Brain microvascular endothelial cell (primary cell): ENCODE measurements around the gene PPM1A.

ENCODE experiments used
- DNase-seq: peaks from one replicate; pipeline ENCODE4 v3.0.0-alpha.2; 2020
- H3K27ac ChIP-seq: fragments of 250-450 bp; sonication (Bioruptor Pico); 2 replicates; pipeline ENCODE4 v1.5.1; 2020; ENCODE audit warnings: mild to moderate bottlenecking, moderate library complexity
- H3K27me3 ChIP-seq: fragments of 250-450 bp; sonication (Bioruptor Pico); replicated peaks from 2 replicates; pipeline ENCODE4 v1.5.1; 2020; ENCODE audit warnings: mild to moderate bottlenecking
- H3K36me3 ChIP-seq: fragments of 250-450 bp; sonication (Bioruptor Pico); replicated peaks from 2 replicates; pipeline ENCODE4 v1.5.1; 2020; ENCODE audit warnings: mild to moderate bottlenecking
- H3K4me3 ChIP-seq: 2 replicates; pipeline ENCODE4 v1.5.1; 2011; ENCODE audit warnings: low read depth, mild to moderate bottlenecking, control low read depth, low read length, moderate library complexity
- CTCF ChIP-seq: IDR thresholded peaks from 2 replicates; pipeline ENCODE4 v1.5.1; 2011; ENCODE audit warnings: low read depth, mild to moderate bottlenecking, moderate library complexity, low read length, control low read depth, inconsistent platforms; ENCODE audit errors: missing control alignments
- in situ Hi-C: cut with HindIII; loops from 2 replicates; pipeline ENCODE4 v1.10.0; 2017; ENCODE audit warnings: low sequenced_read_pairs, low pct_ligation_motif_present

The PPM1A gene

GRCh38 chr14:60248697-60249318 lies at the start of gene PPM1A:
TSS of gene PPM1A (plus strand) at chr14:60249221. CDS start at chr14:60282704, 33,483 bp downstream.
- DNase-seq: peak; percentile 93
- in situ Hi-C loops: no loop called here
- no peaks in the 10 kb centered on the region for H3K27me3 ChIP-seq
- no peak for TF ChIP-seq CTCF
- H3K4me3 ChIP-seq: peak within 1 kb of the TSS; percentile 71
- H3K36me3 ChIP-seq: no peaks in the 10 kb centered on the region
- peak within 1 kb of the TSS; percentile 88 for H3K27ac ChIP-seq

- no peak for DNase-seq
- Histone ChIP-seq H3K27ac (no peak overlapping the region), H3K27me3 (no peaks in the 10 kb centered on the region), H3K36me3 (no peaks in the 10 kb centered on the region), H3K4me3 (no peak overlapping the region)
- no peak for TF ChIP-seq CTCF
- in situ Hi-C loops: no loop called here
These were observed 49.7 kb upstream of the PPM1A start for GRCh38 chr14:60199321-60199720.

- no peak overlapping the region for H3K4me3 ChIP-seq
- H3K27ac ChIP-seq: no peak overlapping the region
- no peak for DNase-seq
- TF ChIP-seq CTCF: no peak
- no peaks in the 10 kb centered on the region for H3K27me3 ChIP-seq
- in situ Hi-C loops: no loop called here
- H3K36me3 ChIP-seq: no peaks in the 10 kb centered on the region
These were observed 44.7 kb upstream of the PPM1A start for GRCh38 chr14:60204104-60204842.

GRCh38 chr14:60204843-60205774 lies 43.9 kb upstream of the PPM1A start:
- no peak overlapping the region for H3K4me3 ChIP-seq
- in situ Hi-C loops: no loop called here
- no peak for DNase-seq
- no peaks in the 10 kb centered on the region for H3K27me3 ChIP-seq
- H3K36me3 ChIP-seq: no peaks in the 10 kb centered on the region
- no peak for TF ChIP-seq CTCF
- H3K27ac ChIP-seq: no peak overlapping the region

GRCh38 chr14:60206249-60206670 lies 42.8 kb upstream of the PPM1A start:
- in situ Hi-C loops: no loop called here
- TF ChIP-seq CTCF: no peak
- no peak for DNase-seq
- Histone ChIP-seq H3K4me3 (no peak overlapping the region), H3K27ac (no peak overlapping the region), H3K27me3 (no peaks in the 10 kb centered on the region), H3K36me3 (no peaks in the 10 kb centered on the region)
